DOHH2 (cell line): ENCODE results near the gene RHEX.

Experiments used
- H3F3A ChIP-seq: fragments of 200-600 bp; sonication (generic), shearing (Covaris generic); 2 replicates; pipeline ENCODE4 v1.6.0; 2016; ENCODE audit warnings: antibody characterized with exemption, mild to moderate bottlenecking; ENCODE audit not compliant: control insufficient read depth, insufficient read depth
- H3K27ac ChIP-seq: fragments of 200-600 bp; sonication (generic); 2 replicates; pipeline ENCODE4 v1.5.1; 2014; ENCODE audit warnings: low read depth, mild to moderate bottlenecking, low read length, moderate library complexity
- H3K27me3 ChIP-seq: fragments of 200-600 bp; sonication (generic); 2 replicates; pipeline ENCODE4 v1.6.1; 2014; ENCODE audit warnings: mild to moderate bottlenecking, low read length, mixed read lengths; ENCODE audit not compliant: control insufficient read depth
- H3K36me3 ChIP-seq: fragments of 200-600 bp; sonication (generic); 2 replicates; pipeline ENCODE4 v1.6.1; 2014; ENCODE audit warnings: mild to moderate bottlenecking, low read length, moderate library complexity, mixed read lengths; ENCODE audit not compliant: control insufficient read depth
- H3K4me1 ChIP-seq: fragments of 200-600 bp; sonication (generic); 2 replicates; pipeline ENCODE4 v1.6.1; 2014; ENCODE audit warnings: mild to moderate bottlenecking, low read length, mixed read lengths; ENCODE audit not compliant: control insufficient read depth
- H3K4me2 ChIP-seq: fragments of 200-600 bp; sonication (generic); 2 replicates; pipeline ENCODE4 v1.6.0; 2014; ENCODE audit warnings: mild to moderate bottlenecking, low read length, moderate library complexity
- H3K4me3 ChIP-seq: fragments of 200-600 bp; sonication (generic); 2 replicates; pipeline ENCODE4 v1.5.1; 2014; ENCODE audit warnings: mild to moderate bottlenecking, low read length, mixed read lengths
- H3K79me2 ChIP-seq: fragments of 200-600 bp; sonication (generic); 2 replicates; pipeline ENCODE4 v1.6.1; 2014; ENCODE audit warnings: mild to moderate bottlenecking, low read length, mixed read lengths; ENCODE audit not compliant: control insufficient read depth
- H3K9me2 ChIP-seq: fragments of 200-600 bp; sonication (generic); replicated peaks from 2 replicates; pipeline ENCODE4 v1.6.1; 2014; ENCODE audit warnings: mild to moderate bottlenecking, low read length, mixed read lengths; ENCODE audit not compliant: control insufficient read depth
- H3K9me3 ChIP-seq: fragments of 200-600 bp; sonication (generic); 2 replicates; pipeline ENCODE4 v1.6.1; 2014; ENCODE audit warnings: antibody characterized with exemption, low read length, mixed read lengths; ENCODE audit not compliant: control insufficient read depth, insufficient read depth
- H4K20me1 ChIP-seq: fragments of 200-600 bp; sonication (generic); 2 replicates; pipeline ENCODE4 v1.6.0; 2014; ENCODE audit warnings: low read depth, mild to moderate bottlenecking, antibody characterized with exemption, low read length, moderate library complexity; ENCODE audit not compliant: control insufficient read depth, insufficient read depth
- CTCF ChIP-seq: fragments of 200-600 bp; sonication (generic); IDR thresholded peaks from one replicate; pipeline ENCODE4 v1.5.1; 2014; ENCODE audit warnings: antibody characterized with exemption, mild to moderate bottlenecking, low read depth, low read length; ENCODE audit not compliant: poor library complexity, severe bottlenecking
- EZH2phosphoT487 ChIP-seq: fragments of 200-600 bp; sonication (generic); IDR thresholded peaks from 2 replicates; pipeline ENCODE4 v1.6.1; 2017; ENCODE audit warnings: borderline replicate concordance, mild to moderate bottlenecking, antibody characterized with exemption, low read length, moderate library complexity, mixed read lengths

The RHEX gene

GRCh38 chr1:206029484-206029883 lies 23.5 kb upstream of the RHEX start:
- Histone ChIP-seq H3K36me3 (no peaks in the 10 kb centered on the region), H3K4me2 (no peak overlapping the region), H3K4me1 (peaks cover 31% of the 10 kb centered on the region), H3K79me2 (no peaks in the 10 kb centered on the region), H3K9me3 (no peaks in the 10 kb centered on the region), H3K9me2 (no peaks in the 10 kb centered on the region), H3K4me3 (no peak overlapping the region), H4K20me1 (no peaks in the 10 kb centered on the region), H3K27ac (no peak overlapping the region), H3K27me3 (peaks cover 7% of the 10 kb centered on the region), H3F3A (0 out of 2 replicates have a peak, but pooled peaks cover 2% of the 10 kb centered on the region)
- TF ChIP-seq CTCF (no peak), EZH2phosphoT487 (no peak)

DNA sequence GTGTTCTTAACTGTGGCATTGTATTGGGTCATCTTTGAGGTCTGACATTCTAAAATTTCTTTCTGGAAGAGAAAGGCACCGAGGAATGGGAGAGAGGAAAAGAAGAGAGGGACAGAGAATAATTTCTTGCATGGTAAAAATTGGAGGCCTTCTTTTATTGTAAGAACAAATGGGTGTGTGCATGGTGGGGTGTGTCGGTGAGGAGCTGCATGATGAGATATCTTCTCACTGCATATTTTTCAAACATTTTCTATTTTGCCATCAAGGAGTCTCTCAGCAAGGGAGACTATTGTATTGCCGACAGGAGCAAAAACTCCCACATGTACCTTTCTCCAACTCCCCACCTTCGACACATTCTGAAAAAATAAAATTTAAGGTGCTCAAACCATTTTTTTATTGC lies 22.8 kb upstream of the RHEX start:
- H3K9me3 ChIP-seq: no peaks in the 10 kb centered on the region
- no peaks in the 10 kb centered on the region for H3K79me2 ChIP-seq
- no peaks in the 10 kb centered on the region for H3K9me2 ChIP-seq
- no peak overlapping the region for H3K4me3 ChIP-seq
- peaks cover 7% of the 10 kb centered on the region for H3K27me3 ChIP-seq
- H3K4me2 ChIP-seq: no peak overlapping the region
- H3F3A ChIP-seq: 0 out of 2 replicates have a peak, but pooled peaks cover 2% of the 10 kb centered on the region
- TF ChIP-seq CTCF (no peak), EZH2phosphoT487 (no peak)
- H3K4me1 ChIP-seq: peaks cover 38% of the 10 kb centered on the region
- no peak overlapping the region for H3K27ac ChIP-seq
- H4K20me1 ChIP-seq: no peaks in the 10 kb centered on the region
- H3K36me3 ChIP-seq: no peaks in the 10 kb centered on the region

- Histone ChIP-seq H3K79me2 (no peaks in the 10 kb centered on the region), H4K20me1 (no peaks in the 10 kb centered on the region), H3K9me2 (no peaks in the 10 kb centered on the region), H3K27me3 (peaks cover 7% of the 10 kb centered on the region), H3K4me3 (peak overlapping the region; percentile 26), H3K36me3 (no peaks in the 10 kb centered on the region), H3K27ac (no peak overlapping the region), H3K9me3 (no peaks in the 10 kb centered on the region), H3K4me1 (peaks cover 43% of the 10 kb centered on the region), H3K4me2 (peak overlapping the region; percentile 49), H3F3A (0 out of 2 replicates have a peak, but pooled peaks cover 4% of the 10 kb centered on the region)
- TF ChIP-seq CTCF: peak; percentile 98
- TF ChIP-seq EZH2phosphoT487: no peak
These were observed 22.3 kb upstream of the RHEX start for GRCh38 chr1:206030714-206031113.
